ENCODE measurements around the gene KISS1.

KISS1 gene

GRCh38 chr1:204153667-204154066 lies 42.6 kb downstream of the KISS1 start:
- no peak for DNase-seq

- no peak for DNase-seq
Measured at GRCh38 chr1:204152310-204153044, 43.8 kb downstream of the KISS1 start.

GRCh38 chr1:204151552-204152309 lies 44.6 kb downstream of the KISS1 start, which contains the start of gene ETNK2:
ETNK2 (minus strand) TSS chr1:204152044; CDS start chr1:204151852, 192 bp downstream.
- DNase-seq: peak; percentile 23 to 25

GRCh38 chr1:204150702-204151551 lies 45.4 kb downstream of the KISS1 start:
- no peak for DNase-seq

GRCh38 chr1:204149635-204150565 lies 46.4 kb downstream of the KISS1 start:
- no peak for DNase-seq

- no peak for DNase-seq
Measured at GRCh38 chr1:204149107-204149506, 47.2 kb downstream of the KISS1 start.

GRCh38 chr1:204147406-204148383 lies 48.6 kb downstream of the KISS1 start:
- no peak for DNase-seq

GRCh38 chr1:204146965-204147364 lies 49.3 kb downstream of the KISS1 start:
- no peak for DNase-seq

- DNase-seq: no peak
Measured at GRCh38 chr1:204146309-204146708, 50.0 kb downstream of the KISS1 start.

- no peak for DNase-seq
Measured at GRCh38 chr1:204145033-204145504, 51.2 kb downstream of the KISS1 start.

GRCh38 chr1:204143276-204144041 lies 52.8 kb downstream of the KISS1 start:
- no peak for DNase-seq

- DNase-seq: no peak
Measured at GRCh38 chr1:204142032-204142974, 54.0 kb downstream of the KISS1 start.

- no peak for DNase-seq
Measured at GRCh38 chr1:204141131-204141530, 55.2 kb downstream of the KISS1 start.

Data from stimulated activated CD4-positive, alpha-beta T cell treated with anti-CD3 and anti-CD28 coated beads, Interleukin-2, amount 100 ng/mL, for 48 hours (primary cell).